Common myeloid progenitor, CD34-positive (primary cell): Measurements from ENCODE around the gene FDXACB1.

Source experiments
- CTCF ChIA-PET: fragments of 350-600 bp; sonication (Branson Sonifier 250); formaldehyde crosslinking; loops from one replicate; lab custom pipeline; 2021; ENCODE audit warnings: antibody characterized with exemption; lab: Charles Lee
- POLR2A ChIA-PET: fragments of 350-600 bp; sonication (Branson Sonifier 250); formaldehyde crosslinking; loops from one replicate; lab custom pipeline; 2021; ENCODE audit warnings: antibody characterized with exemption; lab: Charles Lee
- DNase-seq, 3 donors: peaks; one replicate each; pipeline versions ENCODE4 v3.0.0 to v3.0.0-alpha.2; 2013
- H3K27ac ChIP-seq, 2 experiments: 1 replicate in 1 of 2; 2 replicates in 1 of 2; pipeline ENCODE4 v1.7.0; 2013; ENCODE audit warnings: inconsistent platforms in 2 of 2, low read length in 2 of 2, mild to moderate bottlenecking in 2 of 2, low read depth in 1 of 2, moderate library complexity in 1 of 2; ENCODE audit not compliant: severe bottlenecking in 2 of 2, insufficient read depth in 1 of 2, poor library complexity in 1 of 2
- H3K27me3 ChIP-seq, 5 experiments: replicated peaks in 2 of 5; 1 replicate in 3 of 5; 2 replicates in 2 of 5; pipeline versions ENCODE4 v1.6.1 to v1.7.0; 2013; ENCODE audit warnings: low read length in 4 of 5, mild to moderate bottlenecking in 2 of 5, moderate library complexity in 2 of 5, inconsistent platforms in 1 of 5; ENCODE audit not compliant: insufficient read depth in 5 of 5, control insufficient read depth in 4 of 5
- H3K36me3 ChIP-seq, 4 experiments: 1 replicate in 2 of 4; 2 replicates in 2 of 4; pipeline versions ENCODE4 v1.6.1 to v1.7.0; 2013; ENCODE audit warnings: low read length in 3 of 4, control low read depth in 1 of 4, mild to moderate bottlenecking in 1 of 4; ENCODE audit not compliant: control insufficient read depth in 4 of 4, insufficient read depth in 4 of 4
- H3K4me1 ChIP-seq, 4 experiments: 1 replicate in 3 of 4; 2 replicates in 1 of 4; pipeline versions ENCODE4 v1.6.1 to v1.7.1; 2013; ENCODE audit warnings: low read length in 3 of 4, mild to moderate bottlenecking in 3 of 4, control low read depth in 1 of 4, inconsistent platforms in 1 of 4, moderate library complexity in 1 of 4; ENCODE audit not compliant: control insufficient read depth in 4 of 4, insufficient read depth in 4 of 4; ENCODE audit errors: control extremely low read depth in 1 of 4
- H3K4me3 ChIP-seq, 7 experiments: 1 replicate in 4 of 7; 2 replicates in 3 of 7; pipeline versions ENCODE4 v1.5.1 to v1.7.0; 2013; ENCODE audit warnings: mild to moderate bottlenecking in 7 of 7, low read length in 6 of 7, moderate library complexity in 6 of 7, inconsistent platforms in 2 of 7, low read depth in 2 of 7, control low read depth in 1 of 7; ENCODE audit not compliant: insufficient read depth in 4 of 7, control insufficient read depth in 1 of 7; ENCODE audit errors: extremely low read depth in 1 of 7
- H3K9me3 ChIP-seq, 5 experiments: 1 replicate in 4 of 5; 2 replicates in 1 of 5; pipeline versions ENCODE4 v1.6.1 to v1.7.1; 2013; ENCODE audit warnings: low read length in 4 of 5, mild to moderate bottlenecking in 2 of 5, inconsistent platforms in 1 of 5, low read depth in 1 of 5, moderate library complexity in 1 of 5; ENCODE audit not compliant: control insufficient read depth in 4 of 5, insufficient read depth in 2 of 5; ENCODE audit errors: control extremely low read depth in 1 of 5
- WGBS: methylation state at CpG from one replicate; pipeline ENCODE4 v1.1.5; 2013; ENCODE audit not compliant: insufficient coverage; 5-methylcytosine and 5-hydroxymethylcytosine counted together

Gene FDXACB1

GRCh38 chr11:111829185-111829968, 49.6 kb downstream of the FDXACB1 start:
- ChIA-PET POLR2A (no interaction called here), CTCF (interaction anchor here (0.6 kb wide), 1 partner anchor 13 kb away, joined by 5 read pairs; no protein-coding TSS in a partner anchor)
- no peaks in the 10 kb centered on the region for H3K4me1 ChIP-seq
- WGBS = 100% methylated on average over 2 of the region's 5 CpGs
- DNase-seq = no peak
- peaks cover 4 to 29% (median 12%) of the 10 kb centered on the region in 4 experiments for H3K36me3 ChIP-seq
- H3K27me3 ChIP-seq = no peaks in the 10 kb centered on the region
- H3K27ac ChIP-seq = no peak overlapping the region
- H3K9me3 ChIP-seq = no peaks in the 10 kb centered on the region
- no peak overlapping the region for H3K4me3 ChIP-seq

- H3K9me3 ChIP-seq = no peaks in the 10 kb centered on the region
- no peak overlapping the region for H3K27ac ChIP-seq
- ChIA-PET CTCF (interaction anchor here (0.6 to 1.1 kb wide), 2 partner anchors 17 to 18 kb away, joined by 3 read pairs; no protein-coding TSS in a partner anchor), POLR2A (no interaction called here)
- H3K4me3 ChIP-seq = no peak overlapping the region
- no peaks in the 10 kb centered on the region for H3K4me1 ChIP-seq
- 67% methylated on average over 1 of the region's 2 CpGs for WGBS
- H3K36me3 ChIP-seq = peaks cover 4 to 14% (median 8%) of the 10 kb centered on the region in 4 experiments
- DNase-seq = no peak
- H3K27me3 ChIP-seq = no peaks in the 10 kb centered on the region
Observed at GRCh38 chr11:111826322-111826950, 52.5 kb downstream of the FDXACB1 start.
